ENCODE results near the gene SLIT1. TPM values are rescaled to one million over a fixed set of nuclear protein-coding genes. Genes with fewer than 3 reads are reported as not detected.

The SLIT1 gene
- total and polyA plus RNA-seq, 2 of the 8 experiments (the other 6 are each of a cell fraction or from before 2014, with no cell fraction given), result 0.70 to 0.88 TPM

GRCh38 chr10:97210543-97210960, 24.8 kb upstream of the SLIT1 start:
- 31% methylated on average over 8 of the region's 8 CpGs; no CpG with 5 or more reads in 1 of the 2 experiments for whole genome bisulfite sequencing, 2 experiments (ENCODE audit: extremely low coverage in 1 of 2, insufficient coverage in 1 of 2, insufficient read length in 1 of 2, insufficient replicate concordance in 2 of 2, low coverage in 1 of 2, low lambda C conversion rate in 2 of 2, missing lambda C conversion rate in 1 of 2)
- FAIRE-seq (peak; percentile 97), DNase-seq (ENCODE audit: low read depth in 1 of 2, low spot score in 2 of 2) (peak; percentile 67 to 97)
- Histone ChIP-seq H3K4ac (replicated peaks; ENCODE audit: insufficient read length, low read depth, low read length) (no peak overlapping the region), H2BK15ac (ENCODE audit: low read length) (no peak overlapping the region), H2BK120ac (replicated peaks; ENCODE audit: low read depth, low read length) (no peak overlapping the region), H3K27ac (ENCODE audit: low read depth, low read length) (no peak overlapping the region), H4K5ac (ENCODE audit: insufficient read length, low read depth, low read length) (no peak overlapping the region), H3K36me3 (ENCODE audit: control insufficient read depth in 2 of 4, insufficient read depth in 4 of 4, low read length in 3 of 4) (no peaks in the 10 kb centered on the region), H2BK20ac (ENCODE audit: low read length) (no peak overlapping the region), H2AK5ac (ENCODE audit: low read depth, low read length) (no peak overlapping the region), H4K20me1 (replicated peaks in 1 of 2; ENCODE audit: control insufficient read depth in 1 of 2, insufficient read depth in 2 of 2, low read length in 2 of 2) (peaks cover 0 to 2% of the 10 kb centered on the region in 2 experiments), H3K23ac (ENCODE audit: insufficient read length) (no peak overlapping the region), H4K8ac (ENCODE audit: extremely low read depth, insufficient read depth, low read length) (no peak overlapping the region), H3K4me1 (replicated peaks in 1 of 4; ENCODE audit: control insufficient read depth in 3 of 4, insufficient read depth in 4 of 4, low read length in 3 of 4) (no peaks in the 10 kb centered on the region), H3K14ac (ENCODE audit: insufficient read length) (no peak overlapping the region), H3K9me3 (ENCODE audit: insufficient read depth in 2 of 2, low read depth in 1 of 2, low read length in 1 of 2) (no peaks in the 10 kb centered on the region), H3K79me1 (ENCODE audit: low read depth, low read length) (no peaks in the 10 kb centered on the region), H3K56ac (replicated peaks; ENCODE audit: insufficient read length, low read depth, low read length) (no peak overlapping the region), H3K9ac (replicated peaks in 1 of 4; ENCODE audit: extremely low read depth in 1 of 4, low read depth in 3 of 4, low read length in 3 of 4) (no peak overlapping the region), H2AFZ (ENCODE audit: low read length) (no peak overlapping the region), H3K27me3 (replicated peaks in 1 of 4; ENCODE audit: control insufficient read depth in 3 of 4, extremely low read depth in 1 of 4, insufficient read depth in 3 of 4, low read length in 3 of 4) (no peaks in the 10 kb centered on the region), H2BK5ac (ENCODE audit: low read depth, low read length) (no peak overlapping the region), H3K23me2 (ENCODE audit: low read depth, low read length) (no peaks in the 10 kb centered on the region), H2BK12ac (ENCODE audit: low read depth, low read length) (no peak overlapping the region), H3K79me2 (ENCODE audit: control insufficient read depth in 1 of 2, insufficient read depth in 2 of 2, low read length in 2 of 2) (no peaks in the 10 kb centered on the region), H3K4me3 (ENCODE audit: extremely low read depth in 1 of 4, insufficient read depth in 2 of 4, low read depth in 3 of 4, low read length in 4 of 4) (no peak overlapping the region), H4K91ac (replicated peaks; ENCODE audit: insufficient read length, low read length) (no peak overlapping the region), H3K18ac (ENCODE audit: extremely low read depth, low read length) (no peak overlapping the region), H3K4me2 (ENCODE audit: insufficient read depth in 1 of 2, low read depth in 2 of 2, low read length in 2 of 2) (no peak overlapping the region)
- CTCF ChIA-PET (ENCODE audit: partially characterized antibody), result interaction anchor here (0.5 to 44.6 kb wide), 45 partner anchors 9 to 1930 kb away, joined by 3 to 1348 read pairs (median 5); partner anchors contain the start of gene SLIT1
- TF ChIP-seq, protein P1, sequence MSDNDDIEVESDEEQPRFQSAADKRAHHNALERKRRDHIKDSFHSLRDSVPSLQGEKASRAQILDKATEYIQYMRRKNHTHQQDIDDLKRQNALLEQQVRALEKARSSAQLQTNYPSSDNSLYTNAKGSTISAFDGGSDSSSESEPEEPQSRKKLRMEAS (IDR thresholded peaks at IDR 0.05), result peak; percentile 79
- TF ChIP-seq TEAD4 (IDR thresholded peaks at IDR 0.05; ENCODE audit: low read depth, low read length) (peak; percentile 92), RAD21 (IDR thresholded peaks at IDR 0.05 in 1 of 2, conservative IDR thresholded peaks at IDR 0.05 in 1 of 2; ENCODE audit: low read depth in 2 of 2, low read length in 2 of 2) (peak; percentile 91 to 95), TBP (IDR thresholded peaks at IDR 0.05; ENCODE audit: low read depth, low read length) (no peak), USF2 (IDR thresholded peaks at IDR 0.05; ENCODE audit: low read length) (peak; percentile 75), BACH1 (IDR thresholded peaks at IDR 0.05; ENCODE audit: low read length) (no peak)
- TF ChIP-seq, protein P2, sequence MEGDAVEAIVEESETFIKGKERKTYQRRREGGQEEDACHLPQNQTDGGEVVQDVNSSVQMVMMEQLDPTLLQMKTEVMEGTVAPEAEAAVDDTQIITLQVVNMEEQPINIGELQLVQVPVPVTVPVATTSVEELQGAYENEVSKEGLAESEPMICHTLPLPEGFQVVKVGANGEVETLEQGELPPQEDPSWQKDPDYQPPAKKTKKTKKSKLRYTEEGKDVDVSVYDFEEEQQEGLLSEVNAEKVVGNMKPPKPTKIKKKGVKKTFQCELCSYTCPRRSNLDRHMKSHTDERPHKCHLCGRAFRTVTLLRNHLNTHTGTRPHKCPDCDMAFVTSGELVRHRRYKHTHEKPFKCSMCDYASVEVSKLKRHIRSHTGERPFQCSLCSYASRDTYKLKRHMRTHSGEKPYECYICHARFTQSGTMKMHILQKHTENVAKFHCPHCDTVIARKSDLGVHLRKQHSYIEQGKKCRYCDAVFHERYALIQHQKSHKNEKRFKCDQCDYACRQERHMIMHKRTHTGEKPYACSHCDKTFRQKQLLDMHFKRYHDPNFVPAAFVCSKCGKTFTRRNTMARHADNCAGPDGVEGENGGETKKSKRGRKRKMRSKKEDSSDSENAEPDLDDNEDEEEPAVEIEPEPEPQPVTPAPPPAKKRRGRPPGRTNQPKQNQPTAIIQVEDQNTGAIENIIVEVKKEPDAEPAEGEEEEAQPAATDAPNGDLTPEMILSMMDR (IDR thresholded peaks at IDR 0.05; ENCODE audit: control extremely low read depth in 1 of 3, insufficient read depth in 1 of 3, low read depth in 1 of 3, low read length in 3 of 3), result peak; percentile 90 to 95 (median 94)
- POLR2A ChIA-PET (ENCODE audit: partially characterized antibody), result interaction anchor here (0.6 to 1.4 kb wide), 4 partner anchors 9 to 138 kb away, joined by 3 to 6 read pairs (median 4); no protein-coding TSS in a partner anchor

All from H1 (cell line).